ENCODE data around the gene ZNF653.
"Not testable (repeated sequence)": the region's sequence is repeated elsewhere in the genome, so short reads cannot be mapped to it uniquely, and the experiment has no call there.

The ZNF653 gene

DNA sequence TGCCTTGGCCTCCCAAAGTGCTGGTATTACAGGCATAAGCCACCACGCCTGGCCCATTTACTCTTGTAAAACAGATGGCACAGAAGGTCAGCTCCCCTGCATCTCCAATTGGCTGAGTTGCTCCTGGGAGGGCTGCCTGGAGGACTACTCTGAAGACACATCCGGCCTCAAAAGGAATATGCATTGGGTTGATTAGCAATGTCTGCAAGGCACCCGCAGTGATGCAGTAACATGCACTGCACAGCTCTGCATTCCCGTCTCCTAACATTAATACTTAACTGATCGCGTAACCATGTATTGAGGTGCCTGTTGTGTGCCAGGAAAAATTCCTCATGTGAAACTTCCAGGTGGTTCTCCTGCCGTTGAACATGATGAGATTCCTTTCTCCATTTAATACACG lies 29.8 kb downstream of the ZNF653 start:
- H2BK120ac ChIP-seq (ENCODE audit: low read depth, low read length) = no peak overlapping the region
- no peak overlapping the region for H2BK12ac ChIP-seq (ENCODE audit: low read length in 2 of 2)
- no peak overlapping the region for H3K4me2 ChIP-seq (ENCODE audit: low read length, poor library complexity, severe bottlenecking)
- H2AFZ ChIP-seq (ENCODE audit: low read depth, low read length) = no peak overlapping the region
- no peak overlapping the region for H3K4ac ChIP-seq (ENCODE audit: low read depth in 1 of 2, low read length in 2 of 2)
- no peak overlapping the region for H2AK5ac ChIP-seq (ENCODE audit: low read length, severe bottlenecking)
- peaks cover 41 to 46% of the 10 kb centered on the region in 2 experiments for H3K27me3 ChIP-seq (ENCODE audit: control insufficient read depth in 1 of 2, insufficient read depth in 1 of 2, low read length in 2 of 2)
- no peak overlapping the region for H4K8ac ChIP-seq (ENCODE audit: low read length)
- no peaks in the 10 kb centered on the region for H3K36me3 ChIP-seq (ENCODE audit: control insufficient read depth in 1 of 2, insufficient read depth in 2 of 2, low read depth in 1 of 2, low read length in 2 of 2)
- H3K79me1 ChIP-seq (replicated peaks; ENCODE audit: low read length, poor library complexity, severe bottlenecking) = no peaks in the 10 kb centered on the region
- no peak overlapping the region for H3K9ac ChIP-seq (ENCODE audit: low read length)
- H3K14ac ChIP-seq (ENCODE audit: low read length in 2 of 2) = no peak overlapping the region
- no peak overlapping the region for H2BK15ac ChIP-seq (ENCODE audit: low read depth, poor library complexity, severe bottlenecking)
- no peak overlapping the region for H3K18ac ChIP-seq (ENCODE audit: low read depth in 1 of 2, low read length in 2 of 2)
- H2BK5ac ChIP-seq (ENCODE audit: low read depth, low read length, poor library complexity, severe bottlenecking) = no peak overlapping the region
- DNase-seq = no peak
- H3K4me1 ChIP-seq (ENCODE audit: control insufficient read depth, insufficient read depth, low read depth, low read length) = peaks cover 9% of the 10 kb centered on the region
- no peak overlapping the region for H3K4me3 ChIP-seq (ENCODE audit: insufficient read depth in 1 of 2, low read depth in 1 of 2, low read length in 2 of 2)
- H3K27ac ChIP-seq (ENCODE audit: low read length, poor library complexity, severe bottlenecking) = no peak overlapping the region
- WGBS = 94% methylated on average over 8 of the region's 8 CpGs
- no peaks in the 10 kb centered on the region for H3K9me3 ChIP-seq (ENCODE audit: control insufficient read depth, low read length)
- no peak overlapping the region for H4K91ac ChIP-seq (ENCODE audit: low read length)
- no peak overlapping the region for H3K23ac ChIP-seq (ENCODE audit: low read length in 2 of 2)

DNA sequence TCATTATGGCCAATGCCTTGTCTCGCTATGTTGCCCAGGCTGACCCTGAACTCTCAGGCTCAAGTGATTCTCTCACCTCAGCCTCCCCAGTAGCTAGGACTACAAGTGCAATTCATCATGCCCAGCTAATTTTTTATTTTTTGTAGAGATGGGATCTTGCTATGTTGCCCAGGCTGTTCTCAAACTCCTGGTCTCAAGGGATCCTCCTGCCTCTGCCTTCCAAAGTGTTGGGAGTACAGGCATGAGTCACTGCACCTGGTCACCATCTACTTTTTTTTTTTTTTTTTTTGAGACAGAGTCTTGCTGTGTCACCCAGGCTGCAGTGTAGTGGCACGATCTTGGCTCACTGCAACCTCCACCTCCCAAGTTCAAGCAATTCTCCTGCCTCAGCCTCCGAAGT lies 30.3 kb downstream of the ZNF653 start:
- H2AFZ ChIP-seq (ENCODE audit: low read depth, low read length); H2BK12ac ChIP-seq (ENCODE audit: low read length in 2 of 2); H3K27ac ChIP-seq (ENCODE audit: low read length, poor library complexity, severe bottlenecking); H4K8ac ChIP-seq (ENCODE audit: low read length); H2BK15ac ChIP-seq (ENCODE audit: low read depth, poor library complexity, severe bottlenecking); H3K4me2 ChIP-seq (ENCODE audit: low read length, poor library complexity, severe bottlenecking); H3K4me1 ChIP-seq (ENCODE audit: control insufficient read depth, insufficient read depth, low read depth, low read length); H2BK5ac ChIP-seq (ENCODE audit: low read depth, low read length, poor library complexity, severe bottlenecking); H2BK120ac ChIP-seq (ENCODE audit: low read depth, low read length); H3K9ac ChIP-seq (ENCODE audit: low read length); DNase-seq; H3K18ac ChIP-seq (ENCODE audit: low read depth in 1 of 2, low read length in 2 of 2); H2AK5ac ChIP-seq (ENCODE audit: low read length, severe bottlenecking); H4K91ac ChIP-seq (ENCODE audit: low read length); H3K4ac ChIP-seq (ENCODE audit: low read depth in 1 of 2, low read length in 2 of 2); H3K79me1 ChIP-seq (replicated peaks; ENCODE audit: low read length, poor library complexity, severe bottlenecking); H3K4me3 ChIP-seq (ENCODE audit: insufficient read depth in 1 of 2, low read depth in 1 of 2, low read length in 2 of 2); H3K9me3 ChIP-seq (ENCODE audit: control insufficient read depth, low read length); H3K14ac ChIP-seq (ENCODE audit: low read length in 2 of 2); H3K36me3 ChIP-seq (ENCODE audit: control insufficient read depth in 1 of 2, insufficient read depth in 2 of 2, low read depth in 1 of 2, low read length in 2 of 2); H3K23ac ChIP-seq (ENCODE audit: low read length in 2 of 2): not testable (repeated sequence)
- WGBS = 92% methylated on average over 3 of the region's 3 CpGs
- peaks cover 39 to 42% of the 10 kb centered on the region in 2 experiments for H3K27me3 ChIP-seq (ENCODE audit: control insufficient read depth in 1 of 2, insufficient read depth in 1 of 2, low read length in 2 of 2)

DNA sequence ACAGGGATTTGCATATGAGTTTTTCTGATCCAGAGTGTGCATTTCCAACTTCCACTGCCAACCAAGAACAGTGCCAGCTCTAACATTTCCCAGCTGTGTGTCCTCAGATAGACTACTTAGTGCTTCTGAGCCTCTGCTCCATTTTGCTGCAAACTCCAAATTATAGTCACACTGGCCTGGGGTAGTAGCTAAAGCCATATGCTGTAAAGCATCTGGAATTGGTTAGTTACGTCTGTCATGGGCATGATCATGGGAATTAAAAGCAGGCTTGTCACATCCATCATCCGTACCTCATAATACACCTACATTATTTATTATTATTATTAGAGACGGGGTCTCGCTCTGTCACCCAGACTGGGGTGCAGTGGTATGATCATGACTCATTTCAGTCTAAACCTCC lies 31.9 kb downstream of the ZNF653 start:
- H2BK12ac ChIP-seq (ENCODE audit: low read length in 2 of 2) = no peak overlapping the region
- no peak overlapping the region for H3K4ac ChIP-seq (ENCODE audit: low read depth in 1 of 2, low read length in 2 of 2)
- H4K8ac ChIP-seq (ENCODE audit: low read length) = no peak overlapping the region
- H3K4me3 ChIP-seq (ENCODE audit: insufficient read depth in 1 of 2, low read depth in 1 of 2, low read length in 2 of 2) = no peak overlapping the region
- WGBS = 86% methylated on average over 4 of the region's 4 CpGs
- H3K23ac ChIP-seq (ENCODE audit: low read length in 2 of 2) = no peak overlapping the region
- no peaks in the 10 kb centered on the region for H3K36me3 ChIP-seq (ENCODE audit: control insufficient read depth in 1 of 2, insufficient read depth in 2 of 2, low read depth in 1 of 2, low read length in 2 of 2)
- H3K27me3 ChIP-seq (ENCODE audit: control insufficient read depth in 1 of 2, insufficient read depth in 1 of 2, low read length in 2 of 2) = peaks cover 29 to 31% of the 10 kb centered on the region in 2 experiments
- no peaks in the 10 kb centered on the region for H3K79me1 ChIP-seq (replicated peaks; ENCODE audit: low read length, poor library complexity, severe bottlenecking)
- H3K4me1 ChIP-seq (ENCODE audit: control insufficient read depth, insufficient read depth, low read depth, low read length) = no peaks in the 10 kb centered on the region
- DNase-seq = no peak
- no peak overlapping the region for H3K14ac ChIP-seq (ENCODE audit: low read length in 2 of 2)
- no peak overlapping the region for H3K9ac ChIP-seq (ENCODE audit: low read length)
- H3K27ac ChIP-seq (ENCODE audit: low read length, poor library complexity, severe bottlenecking) = no peak overlapping the region
- no peaks in the 10 kb centered on the region for H3K9me3 ChIP-seq (ENCODE audit: control insufficient read depth, low read length)
- no peak overlapping the region for H4K91ac ChIP-seq (ENCODE audit: low read length)
- no peak overlapping the region for H2AK5ac ChIP-seq (ENCODE audit: low read length, severe bottlenecking)
- no peak overlapping the region for H3K4me2 ChIP-seq (ENCODE audit: low read length, poor library complexity, severe bottlenecking)
- H2BK120ac ChIP-seq (ENCODE audit: low read depth, low read length) = no peak overlapping the region
- no peak overlapping the region for H3K18ac ChIP-seq (ENCODE audit: low read depth in 1 of 2, low read length in 2 of 2)
- no peak overlapping the region for H2BK15ac ChIP-seq (ENCODE audit: low read depth, poor library complexity, severe bottlenecking)
- H2AFZ ChIP-seq (ENCODE audit: low read depth, low read length) = no peak overlapping the region
- no peak overlapping the region for H2BK5ac ChIP-seq (ENCODE audit: low read depth, low read length, poor library complexity, severe bottlenecking)

DNA sequence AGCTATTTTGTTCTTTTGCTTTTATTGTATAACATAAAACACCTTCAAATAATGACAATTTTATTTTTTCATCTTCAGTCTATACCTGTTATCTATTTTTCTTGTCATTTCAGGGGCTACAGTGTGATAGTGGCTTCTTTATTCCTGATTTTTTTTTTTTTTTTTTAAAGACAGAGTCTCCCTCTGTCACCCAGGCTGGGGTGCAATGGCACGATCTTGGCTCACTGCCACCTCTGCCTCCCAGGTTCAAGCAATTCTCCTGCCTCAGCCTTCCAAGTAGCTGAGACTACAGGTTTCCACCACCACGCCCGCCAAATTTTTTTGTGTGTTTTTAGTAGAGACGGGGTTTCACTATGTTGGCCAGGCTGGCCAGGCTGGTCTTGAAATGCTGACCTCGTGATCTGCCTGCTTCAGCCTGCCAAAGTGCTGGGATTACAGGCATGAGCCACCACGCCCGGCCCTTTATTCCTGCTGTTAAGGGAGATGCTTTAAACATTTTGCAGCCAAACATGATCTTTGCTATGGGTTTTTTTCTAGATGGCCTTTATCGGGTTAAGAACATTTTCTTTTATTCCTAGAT lies 37.3 kb downstream of the ZNF653 start:
- not testable (repeated sequence) for H4K8ac ChIP-seq (ENCODE audit: low read length); H3K79me1 ChIP-seq (replicated peaks; ENCODE audit: low read length, poor library complexity, severe bottlenecking); H4K91ac ChIP-seq (ENCODE audit: low read length); H3K23ac ChIP-seq (ENCODE audit: low read length in 2 of 2); H2BK5ac ChIP-seq (ENCODE audit: low read depth, low read length, poor library complexity, severe bottlenecking); H2BK12ac ChIP-seq (ENCODE audit: low read length in 2 of 2); H2AK5ac ChIP-seq (ENCODE audit: low read length, severe bottlenecking); H2AFZ ChIP-seq (ENCODE audit: low read depth, low read length); H3K18ac ChIP-seq (ENCODE audit: low read depth in 1 of 2, low read length in 2 of 2); H3K9me3 ChIP-seq (ENCODE audit: control insufficient read depth, low read length); DNase-seq; H3K27me3 ChIP-seq (ENCODE audit: control insufficient read depth in 1 of 2, insufficient read depth in 1 of 2, low read length in 2 of 2); H3K4me3 ChIP-seq (ENCODE audit: insufficient read depth in 1 of 2, low read depth in 1 of 2, low read length in 2 of 2); H2BK120ac ChIP-seq (ENCODE audit: low read depth, low read length); H3K14ac ChIP-seq (ENCODE audit: low read length in 2 of 2); H3K4ac ChIP-seq (ENCODE audit: low read depth in 1 of 2, low read length in 2 of 2); H2BK15ac ChIP-seq (ENCODE audit: low read depth, poor library complexity, severe bottlenecking); H3K36me3 ChIP-seq (ENCODE audit: control insufficient read depth in 1 of 2, insufficient read depth in 2 of 2, low read depth in 1 of 2, low read length in 2 of 2); H3K4me2 ChIP-seq (ENCODE audit: low read length, poor library complexity, severe bottlenecking); H3K27ac ChIP-seq (ENCODE audit: low read length, poor library complexity, severe bottlenecking); H3K4me1 ChIP-seq (ENCODE audit: control insufficient read depth, insufficient read depth, low read depth, low read length); H3K9ac ChIP-seq (ENCODE audit: low read length)
- 82% methylated on average over 7 of the region's 8 CpGs for WGBS
